Measurements from ENCODE around the gene NPC1L1. TPM values are rescaled to one million over a fixed set of nuclear protein-coding genes. Genes with fewer than 3 reads are reported as not detected.

NPC1L1 gene
- total RNA-seq, 1 experiment from 2014 or later: 0.15 TPM

DNA sequence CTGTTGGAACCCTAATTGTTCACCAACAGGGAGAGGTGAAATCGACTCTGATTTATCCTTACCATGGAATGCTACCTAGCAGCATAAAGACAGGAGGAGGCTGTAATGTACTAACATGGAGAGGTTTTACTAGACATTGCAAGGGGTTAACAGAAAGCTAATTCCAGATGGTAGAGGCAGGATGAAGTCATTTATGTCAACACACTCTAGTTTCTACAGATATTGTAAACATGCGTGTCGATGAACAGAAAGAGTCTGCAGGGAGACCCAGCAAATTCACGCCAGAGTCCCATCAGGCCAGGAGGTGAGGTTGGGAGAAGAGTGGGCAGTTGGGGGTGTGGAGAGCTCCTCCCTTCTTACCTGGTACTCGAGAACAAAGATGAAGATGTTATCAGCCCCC is 7.0 kb downstream of the NPC1L1 start:
- DNase-seq (ENCODE audit: low read depth, low spot score) (no peak), ATAC-seq (no peak)
- RAD21 ChIA-PET (ENCODE audit: low non-redundant PET in 1 of 2, low total read pairs in 2 of 2, uncharacterized antibody in 2 of 2, unreplicated experiment in 2 of 2): no interaction called here
- no peaks in the 10 kb centered on the region for H3K36me3 ChIP-seq (ENCODE audit: control insufficient read depth in 1 of 2, insufficient read depth in 2 of 2, low read length in 2 of 2)
- H3K4me2 ChIP-seq (ENCODE audit: low read length): no peak overlapping the region
- no peaks in the 10 kb centered on the region for H3K27me3 ChIP-seq (ENCODE audit: insufficient read depth, low read length)
- no peak overlapping the region for H3K27ac ChIP-seq (ENCODE audit: low read depth, low read length)
- no peaks in the 10 kb centered on the region for H3K9me3 ChIP-seq (ENCODE audit: control insufficient read depth in 1 of 2, insufficient read depth in 1 of 2, low read depth in 1 of 2, low read length in 2 of 2)
- BruUV-seq (replicated peaks): no TSS peak
- intact Hi-C loops (cut with micrococcal nuclease): no loop called here
- no peaks in the 10 kb centered on the region for H3K79me2 ChIP-seq (ENCODE audit: insufficient read depth, low read length)
- H4K20me1 ChIP-seq (ENCODE audit: insufficient read depth): no peaks in the 10 kb centered on the region
- no peaks in the 10 kb centered on the region for H3K9me2 ChIP-seq (ENCODE audit: insufficient read depth)
- H2AFZ ChIP-seq (ENCODE audit: low read depth, low read length, poor library complexity, severe bottlenecking): no peak overlapping the region
- H3K4me3 ChIP-seq (replicated peaks in 1 of 2; ENCODE audit: low read depth in 1 of 2, low read length in 2 of 2): no peak overlapping the region
- POLR2A ChIA-PET: no interaction called here
- peaks cover 0 to 12% of the 10 kb centered on the region in 2 experiments; a peak in 2 of 4 replicates for H3K4me1 ChIP-seq (ENCODE audit: control insufficient read depth in 1 of 2, insufficient read depth in 2 of 2, low read length in 2 of 2)
- CTCF ChIA-PET: interaction anchor here (0.6 to 1.6 kb wide), 9 partner anchors 10 to 293 kb away, joined by 3 to 14 read pairs (median 5); partner anchors contain the start of genes DDX56 and NUDCD3
- TF ChIP-seq SRF (IDR thresholded peaks at IDR 0.05; ENCODE audit: low read depth) (no peak), ZFX (IDR thresholded peaks at IDR 0.05) (no peak), EGR1 (IDR thresholded peaks at IDR 0.05; ENCODE audit: low read depth) (no peak), JUND (IDR thresholded peaks at IDR 0.05) (no peak)
- TF ChIP-seq, protein P1, sequence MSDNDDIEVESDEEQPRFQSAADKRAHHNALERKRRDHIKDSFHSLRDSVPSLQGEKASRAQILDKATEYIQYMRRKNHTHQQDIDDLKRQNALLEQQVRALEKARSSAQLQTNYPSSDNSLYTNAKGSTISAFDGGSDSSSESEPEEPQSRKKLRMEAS (IDR thresholded peaks at IDR 0.05): no peak
- no peak overlapping the region for H3K9ac ChIP-seq (ENCODE audit: low read length)

DNA sequence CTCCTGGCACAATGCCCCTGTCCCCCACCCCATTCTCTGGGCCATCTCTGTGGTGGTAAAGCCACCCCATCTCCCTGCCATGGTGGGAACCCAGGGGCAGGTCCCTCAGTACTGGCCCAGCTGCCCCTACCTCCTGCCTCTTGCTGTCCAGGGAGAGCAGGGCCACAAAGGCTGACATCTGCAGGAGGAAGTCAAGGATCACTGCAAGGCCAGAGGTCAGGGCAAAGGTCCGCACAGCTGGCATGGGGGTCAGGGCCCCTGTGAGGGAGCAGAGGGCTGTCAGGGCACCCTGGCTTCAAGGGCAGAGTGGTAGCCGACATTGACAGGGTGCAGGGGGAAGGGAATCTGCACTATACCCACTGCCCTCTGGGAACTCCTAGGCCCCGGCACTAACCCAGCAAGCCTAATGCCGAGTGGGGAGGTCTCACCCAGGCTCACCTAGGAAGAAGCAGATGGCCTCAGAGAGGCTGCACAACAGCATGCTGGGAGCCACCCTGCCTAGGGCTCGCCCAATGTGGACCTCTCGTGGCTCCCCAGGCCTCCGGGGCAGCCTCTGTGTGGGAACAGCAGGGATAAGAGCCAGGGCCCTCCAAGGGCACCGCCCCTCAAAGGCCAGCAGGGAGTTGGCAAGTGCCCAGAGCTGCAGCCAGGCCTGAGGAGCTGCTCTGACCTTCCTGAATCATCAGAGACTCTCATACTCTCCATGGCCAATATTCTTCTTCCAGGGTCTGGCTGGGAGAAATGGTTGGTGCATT is 7.7 kb downstream of the NPC1L1 start:
- RAD21 ChIA-PET (ENCODE audit: low non-redundant PET in 1 of 2, low total read pairs in 2 of 2, uncharacterized antibody in 2 of 2, unreplicated experiment in 2 of 2): no interaction called here
- no peak for TF ChIP-seq ZFX (IDR thresholded peaks at IDR 0.05)
- TF ChIP-seq POLR2A (IDR thresholded peaks at IDR 0.05; ENCODE audit: borderline replicate concordance, extremely low read depth, insufficient read depth, insufficient read length): no peak
- TF ChIP-seq FOSL1 (IDR thresholded peaks at IDR 0.05; ENCODE audit: low read depth): no peak
- TF ChIP-seq, protein P2, sequence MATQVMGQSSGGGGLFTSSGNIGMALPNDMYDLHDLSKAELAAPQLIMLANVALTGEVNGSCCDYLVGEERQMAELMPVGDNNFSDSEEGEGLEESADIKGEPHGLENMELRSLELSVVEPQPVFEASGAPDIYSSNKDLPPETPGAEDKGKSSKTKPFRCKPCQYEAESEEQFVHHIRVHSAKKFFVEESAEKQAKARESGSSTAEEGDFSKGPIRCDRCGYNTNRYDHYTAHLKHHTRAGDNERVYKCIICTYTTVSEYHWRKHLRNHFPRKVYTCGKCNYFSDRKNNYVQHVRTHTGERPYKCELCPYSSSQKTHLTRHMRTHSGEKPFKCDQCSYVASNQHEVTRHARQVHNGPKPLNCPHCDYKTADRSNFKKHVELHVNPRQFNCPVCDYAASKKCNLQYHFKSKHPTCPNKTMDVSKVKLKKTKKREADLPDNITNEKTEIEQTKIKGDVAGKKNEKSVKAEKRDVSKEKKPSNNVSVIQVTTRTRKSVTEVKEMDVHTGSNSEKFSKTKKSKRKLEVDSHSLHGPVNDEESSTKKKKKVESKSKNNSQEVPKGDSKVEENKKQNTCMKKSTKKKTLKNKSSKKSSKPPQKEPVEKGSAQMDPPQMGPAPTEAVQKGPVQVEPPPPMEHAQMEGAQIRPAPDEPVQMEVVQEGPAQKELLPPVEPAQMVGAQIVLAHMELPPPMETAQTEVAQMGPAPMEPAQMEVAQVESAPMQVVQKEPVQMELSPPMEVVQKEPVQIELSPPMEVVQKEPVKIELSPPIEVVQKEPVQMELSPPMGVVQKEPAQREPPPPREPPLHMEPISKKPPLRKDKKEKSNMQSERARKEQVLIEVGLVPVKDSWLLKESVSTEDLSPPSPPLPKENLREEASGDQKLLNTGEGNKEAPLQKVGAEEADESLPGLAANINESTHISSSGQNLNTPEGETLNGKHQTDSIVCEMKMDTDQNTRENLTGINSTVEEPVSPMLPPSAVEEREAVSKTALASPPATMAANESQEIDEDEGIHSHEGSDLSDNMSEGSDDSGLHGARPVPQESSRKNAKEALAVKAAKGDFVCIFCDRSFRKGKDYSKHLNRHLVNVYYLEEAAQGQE (IDR thresholded peaks at IDR 0.05; ENCODE audit: low read depth): no peak
- TF ChIP-seq JUND (IDR thresholded peaks at IDR 0.05): no peak
- no peak for TF ChIP-seq SP1 (IDR thresholded peaks at IDR 0.05; ENCODE audit: low read depth)
- no peak for TF ChIP-seq RAD21 (IDR thresholded peaks at IDR 0.05; ENCODE audit: low read depth)
- TF ChIP-seq, protein P3, sequence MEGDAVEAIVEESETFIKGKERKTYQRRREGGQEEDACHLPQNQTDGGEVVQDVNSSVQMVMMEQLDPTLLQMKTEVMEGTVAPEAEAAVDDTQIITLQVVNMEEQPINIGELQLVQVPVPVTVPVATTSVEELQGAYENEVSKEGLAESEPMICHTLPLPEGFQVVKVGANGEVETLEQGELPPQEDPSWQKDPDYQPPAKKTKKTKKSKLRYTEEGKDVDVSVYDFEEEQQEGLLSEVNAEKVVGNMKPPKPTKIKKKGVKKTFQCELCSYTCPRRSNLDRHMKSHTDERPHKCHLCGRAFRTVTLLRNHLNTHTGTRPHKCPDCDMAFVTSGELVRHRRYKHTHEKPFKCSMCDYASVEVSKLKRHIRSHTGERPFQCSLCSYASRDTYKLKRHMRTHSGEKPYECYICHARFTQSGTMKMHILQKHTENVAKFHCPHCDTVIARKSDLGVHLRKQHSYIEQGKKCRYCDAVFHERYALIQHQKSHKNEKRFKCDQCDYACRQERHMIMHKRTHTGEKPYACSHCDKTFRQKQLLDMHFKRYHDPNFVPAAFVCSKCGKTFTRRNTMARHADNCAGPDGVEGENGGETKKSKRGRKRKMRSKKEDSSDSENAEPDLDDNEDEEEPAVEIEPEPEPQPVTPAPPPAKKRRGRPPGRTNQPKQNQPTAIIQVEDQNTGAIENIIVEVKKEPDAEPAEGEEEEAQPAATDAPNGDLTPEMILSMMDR (IDR thresholded peaks at IDR 0.05 in 2 of 3, conservative IDR thresholded peaks at IDR 0.05 in 1 of 3; ENCODE audit: borderline replicate concordance in 1 of 3, insufficient read depth in 1 of 3, low read depth in 2 of 3, low read length in 2 of 3): no peak
- intact Hi-C loops (cut with micrococcal nuclease): no loop called here
- Histone ChIP-seq H4K20me1 (ENCODE audit: insufficient read depth) (no peaks in the 10 kb centered on the region), H3K4me2 (ENCODE audit: low read length) (no peak overlapping the region), H3K27ac (ENCODE audit: low read depth, low read length) (no peak overlapping the region), H3K9me2 (ENCODE audit: insufficient read depth) (no peaks in the 10 kb centered on the region), H3K36me3 (ENCODE audit: control insufficient read depth in 1 of 2, insufficient read depth in 2 of 2, low read length in 2 of 2) (no peaks in the 10 kb centered on the region), H3K4me1 (ENCODE audit: control insufficient read depth in 1 of 2, insufficient read depth in 2 of 2, low read length in 2 of 2) (peaks cover 0 to 12% of the 10 kb centered on the region in 2 experiments; a peak in 2 of 4 replicates), H3K9ac (ENCODE audit: low read length) (no peak overlapping the region), H3K9me3 (ENCODE audit: control insufficient read depth in 1 of 2, insufficient read depth in 1 of 2, low read depth in 1 of 2, low read length in 2 of 2) (no peaks in the 10 kb centered on the region), H3K4me3 (replicated peaks in 1 of 2; ENCODE audit: low read depth in 1 of 2, low read length in 2 of 2) (no peak overlapping the region), H2AFZ (ENCODE audit: low read depth, low read length, poor library complexity, severe bottlenecking) (no peak overlapping the region), H3K79me2 (ENCODE audit: insufficient read depth, low read length) (no peaks in the 10 kb centered on the region), H3K27me3 (ENCODE audit: insufficient read depth, low read length) (no peaks in the 10 kb centered on the region)
- no TSS peak for BruUV-seq (replicated peaks)
- POLR2A ChIA-PET: no interaction called here
- CTCF ChIA-PET: no interaction called here
- no peak for ATAC-seq
- DNase-seq (ENCODE audit: low read depth, low spot score): no peak

Data from HCT116 (cell line).